Parietal lobe (tissue), 1 donor: ENCODE data around the gene ANP32D. TPM values are rescaled to one million over a fixed set of nuclear protein-coding genes. Genes with fewer than 3 reads are reported as not detected.

Experiments used
- total RNA-seq: library from RNA; depleted of rRNA; stranded (reverse); fragments of >200 nt; gene quantifications from one replicate; pipeline ENCODE4 v1.2.3, GENCODE V29; 2014

The ANP32D gene
- total RNA-seq = not detected

DNA sequence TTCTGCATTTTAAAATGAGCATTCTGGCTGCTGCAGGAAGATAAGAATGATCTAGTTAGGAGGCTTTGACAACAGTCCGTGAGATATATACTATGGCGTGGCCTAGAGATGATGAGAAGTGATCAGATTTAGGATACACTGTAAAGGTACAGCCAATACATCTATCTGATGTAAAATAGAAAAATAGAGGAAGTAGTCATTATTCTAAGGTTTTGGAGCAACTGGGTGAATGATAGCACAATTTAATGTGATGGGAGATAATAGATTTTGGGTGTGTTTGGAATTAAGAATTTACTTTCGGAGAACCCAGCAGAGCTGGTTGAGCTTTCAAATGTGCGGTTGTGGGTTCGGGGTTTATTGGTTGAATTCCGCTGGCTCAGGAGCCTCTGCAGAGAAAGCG is at the start of gene ANP32D:
Gene ANP32D (plus strand): TSS at position 301 of the 400 bp plus-strand sequence. CDS start 106 bp downstream, outside the sequence.

DNA sequence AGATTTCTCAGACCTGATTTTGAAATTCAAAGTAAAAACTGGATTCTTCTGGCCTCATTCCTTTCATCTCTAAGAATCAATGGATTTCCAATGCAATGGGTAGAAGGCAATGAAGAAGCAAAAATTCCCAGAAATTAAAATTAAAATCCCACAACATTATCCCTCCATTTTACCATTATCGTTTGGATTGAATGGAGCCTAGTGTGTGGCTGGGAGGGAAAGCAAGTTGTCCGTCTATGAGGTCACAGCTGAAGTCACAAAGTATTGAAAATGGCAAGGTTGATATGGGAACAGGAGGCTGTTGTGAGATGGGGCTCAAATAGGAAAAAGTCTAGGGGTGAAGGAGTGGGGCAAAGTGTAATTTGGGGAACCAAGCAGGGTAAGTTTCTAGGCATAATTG is 9.8 kb downstream of the ANP32D start, which contains the start of gene C12orf54:
Gene C12orf54 (plus strand): TSS at position 301 of the 400 bp plus-strand sequence. CDS start 799 bp downstream, outside the sequence.

Other genes starting within 250 kb of the ANP32D start
- gene ZNF641, start 121.6 kb upstream of the ANP32D start, total RNA-seq = 49.5 TPM
- not detected for gene C12orf54, start 9.9 kb downstream of the ANP32D start, total RNA-seq
- gene OR8S1, start 53.1 kb downstream of the ANP32D start, total RNA-seq = not detected
- gene LALBA, start 97.5 kb downstream of the ANP32D start, total RNA-seq = not detected
- 115 TPM for gene KANSL2, start 209.7 kb downstream of the ANP32D start, total RNA-seq
- 57.9 TPM for gene CCNT1, start 244.1 kb downstream of the ANP32D start, total RNA-seq